ENCODE results near the gene TM9SF1.

- TF ChIP-seq, protein P1, sequence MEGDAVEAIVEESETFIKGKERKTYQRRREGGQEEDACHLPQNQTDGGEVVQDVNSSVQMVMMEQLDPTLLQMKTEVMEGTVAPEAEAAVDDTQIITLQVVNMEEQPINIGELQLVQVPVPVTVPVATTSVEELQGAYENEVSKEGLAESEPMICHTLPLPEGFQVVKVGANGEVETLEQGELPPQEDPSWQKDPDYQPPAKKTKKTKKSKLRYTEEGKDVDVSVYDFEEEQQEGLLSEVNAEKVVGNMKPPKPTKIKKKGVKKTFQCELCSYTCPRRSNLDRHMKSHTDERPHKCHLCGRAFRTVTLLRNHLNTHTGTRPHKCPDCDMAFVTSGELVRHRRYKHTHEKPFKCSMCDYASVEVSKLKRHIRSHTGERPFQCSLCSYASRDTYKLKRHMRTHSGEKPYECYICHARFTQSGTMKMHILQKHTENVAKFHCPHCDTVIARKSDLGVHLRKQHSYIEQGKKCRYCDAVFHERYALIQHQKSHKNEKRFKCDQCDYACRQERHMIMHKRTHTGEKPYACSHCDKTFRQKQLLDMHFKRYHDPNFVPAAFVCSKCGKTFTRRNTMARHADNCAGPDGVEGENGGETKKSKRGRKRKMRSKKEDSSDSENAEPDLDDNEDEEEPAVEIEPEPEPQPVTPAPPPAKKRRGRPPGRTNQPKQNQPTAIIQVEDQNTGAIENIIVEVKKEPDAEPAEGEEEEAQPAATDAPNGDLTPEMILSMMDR (IDR thresholded peaks at IDR 0.05), result no peak
- no peak for TF ChIP-seq POLR2A (IDR thresholded peaks at IDR 0.05)
Measured at GRCh38 chr14:24167469-24168114, 27.6 kb downstream of the TM9SF1 start.

Measured in thyroid gland (tissue), 4 donors.